Activated naive CD4-positive, alpha-beta T cell treated with anti-CD3 and anti-CD28 coated beads, Interleukin-2, amount 50 U/mL, for 24 hours (primary cell): Measurements from ENCODE around the gene EVI2A.

ENCODE experiments used
- H3K27ac Mint-ChIP-seq: one replicate; pipeline ENCODE4 v1.8.0; 2021; ENCODE audit warnings: mild to moderate bottlenecking, mixed read lengths
- H3K27me3 Mint-ChIP-seq: one replicate; pipeline ENCODE4 v1.8.0; 2021; ENCODE audit warnings: mixed read lengths
- H3K36me3 Mint-ChIP-seq: one replicate; pipeline ENCODE4 v1.8.0; 2021; ENCODE audit warnings: mixed read lengths
- H3K4me1 Mint-ChIP-seq: one replicate; pipeline ENCODE4 v1.8.0; 2021; ENCODE audit warnings: mixed read lengths
- H3K4me3 Mint-ChIP-seq: one replicate; pipeline ENCODE4 v1.8.0; 2021; ENCODE audit warnings: mild to moderate bottlenecking, mixed read lengths
- H3K9me3 Mint-ChIP-seq: one replicate; pipeline ENCODE4 v1.8.0; 2021; ENCODE audit warnings: mixed read lengths

The EVI2A gene

GRCh38 chr17:31269036-31269577, 52.3 kb downstream of the EVI2A start:
- Mint-ChIP-seq H3K9me3 (no peaks in the 10 kb centered on the region), H3K27ac (peak overlapping the region; percentile 24), H3K36me3 (peaks cover 8% of the 10 kb centered on the region), H3K27me3 (no peaks in the 10 kb centered on the region), H3K4me1 (no peaks in the 10 kb centered on the region), H3K4me3 (no peak overlapping the region)
